GF-D8 (cell line): ENCODE results near the gene CENPN.

ENCODE experiments used
- DNase-seq: peaks from one replicate; lab custom pipeline; 2025; lab: John Stamatoyannopoulos, UW

CENPN gene

DNA sequence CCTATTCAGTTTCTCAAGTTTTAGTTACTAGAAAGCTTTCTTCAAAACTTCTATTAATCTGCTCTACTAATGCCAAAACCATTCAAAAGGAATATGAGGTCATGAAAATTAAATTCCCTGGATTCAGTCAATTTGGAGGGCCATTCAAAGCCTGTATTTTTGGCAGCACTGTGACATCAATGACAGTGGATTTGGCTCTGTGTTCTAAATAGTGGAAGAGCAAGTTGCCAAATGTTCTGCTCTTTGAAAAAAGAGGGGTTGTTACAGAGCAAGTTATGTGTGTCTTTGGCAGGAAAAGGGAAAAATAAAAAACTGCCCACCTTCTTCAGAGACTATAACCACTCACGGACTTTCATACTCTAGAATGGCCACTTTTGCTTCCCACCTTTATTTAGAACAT lies 73.2 kb downstream of the CENPN start:
- no peak for DNase-seq

DNA sequence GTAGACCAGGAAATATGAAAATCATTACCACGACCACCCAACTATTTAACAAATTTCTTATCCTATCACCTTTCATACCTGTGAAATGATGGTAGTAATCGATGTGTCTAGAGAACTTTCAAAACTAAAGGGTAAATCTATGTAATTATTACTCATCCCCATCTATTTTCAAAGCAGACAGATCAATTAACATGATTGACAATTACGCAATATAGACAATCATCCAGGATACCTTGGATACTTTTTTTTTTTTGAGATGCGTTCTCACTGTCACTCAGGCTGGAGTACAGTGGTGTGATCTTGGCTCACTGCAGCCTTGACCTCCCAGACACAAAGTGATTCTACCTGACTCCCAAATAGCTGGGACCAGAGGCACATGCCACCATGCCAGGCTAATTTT lies 74.0 kb downstream of the CENPN start:
- DNase-seq, result no peak
